Kidney glomerular epithelial cell (primary cell): ENCODE measurements around the gene PPP1R7.

Experiments used
- DNase-seq: peaks from one replicate; lab custom pipeline; 2025; lab: John Stamatoyannopoulos, UW

The PPP1R7 gene

DNA sequence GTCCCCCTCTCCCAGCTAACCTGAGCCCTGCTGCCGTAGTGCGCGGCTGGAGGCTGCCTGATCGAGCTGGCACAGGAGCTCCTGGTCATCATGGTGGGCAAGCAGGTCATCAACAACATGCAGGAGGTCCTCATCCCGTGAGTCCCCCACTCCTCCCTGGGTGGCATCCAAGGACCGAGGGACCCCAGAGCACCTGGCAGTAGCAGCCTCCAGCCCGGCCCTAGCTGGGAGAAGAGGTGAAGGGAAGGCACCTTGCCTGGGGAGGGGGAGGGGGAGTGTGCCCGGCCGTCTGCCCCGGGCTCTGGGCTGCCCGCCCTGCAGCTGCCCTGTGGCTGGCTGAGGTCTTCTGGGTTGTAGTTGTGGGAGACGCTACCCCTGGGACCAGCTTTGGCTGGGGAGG lies 64.5 kb downstream of the PPP1R7 start:
- no peak for DNase-seq

DNA sequence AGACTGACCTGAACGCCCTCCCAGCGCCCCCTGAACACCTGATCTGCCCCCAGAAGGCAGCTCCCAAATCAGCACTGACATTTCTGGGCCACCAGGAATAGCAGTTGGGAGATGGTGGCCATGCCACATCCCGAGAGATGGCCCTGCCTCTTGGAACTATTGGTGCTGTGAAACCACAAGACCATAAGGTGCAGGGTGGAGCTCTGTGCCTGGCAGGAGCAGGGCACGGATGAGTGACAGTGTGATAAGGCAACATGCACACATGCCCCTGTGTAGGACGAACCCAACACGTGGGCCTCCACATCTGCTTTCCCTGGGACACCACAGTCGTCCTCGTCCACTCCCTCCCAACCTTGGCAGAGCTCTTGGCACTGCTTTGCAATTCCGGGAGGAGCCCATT lies 65.2 kb downstream of the PPP1R7 start:
- no peak for DNase-seq

DNA sequence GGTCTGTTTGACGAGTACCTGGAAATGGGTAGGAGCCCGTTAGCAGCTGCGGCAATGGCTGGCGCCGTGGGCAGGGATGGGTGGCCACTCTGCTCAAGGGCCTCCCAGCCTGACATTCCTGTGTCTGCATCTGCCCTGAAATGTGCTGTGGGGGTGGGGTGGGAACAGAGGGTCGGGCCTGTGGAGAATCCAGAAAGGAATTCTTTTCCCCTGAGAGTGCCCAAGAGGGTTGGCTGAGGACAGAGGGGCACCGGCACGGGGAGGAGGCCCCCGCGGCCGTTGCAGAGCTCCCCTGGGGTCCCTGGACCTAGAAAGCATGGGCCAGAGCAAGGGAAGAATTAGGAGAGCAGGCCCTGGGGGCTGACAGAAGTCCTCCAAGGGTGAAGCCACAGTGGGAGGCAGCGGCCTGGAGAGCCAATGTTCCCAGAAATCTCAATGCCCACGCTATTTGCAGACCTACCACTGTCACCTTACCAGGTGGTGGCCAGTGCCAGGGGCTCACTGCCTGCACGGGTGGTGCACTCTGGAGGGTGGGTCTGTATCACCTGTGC lies 66.0 kb downstream of the PPP1R7 start:
- DNase-seq: no peak

DNA sequence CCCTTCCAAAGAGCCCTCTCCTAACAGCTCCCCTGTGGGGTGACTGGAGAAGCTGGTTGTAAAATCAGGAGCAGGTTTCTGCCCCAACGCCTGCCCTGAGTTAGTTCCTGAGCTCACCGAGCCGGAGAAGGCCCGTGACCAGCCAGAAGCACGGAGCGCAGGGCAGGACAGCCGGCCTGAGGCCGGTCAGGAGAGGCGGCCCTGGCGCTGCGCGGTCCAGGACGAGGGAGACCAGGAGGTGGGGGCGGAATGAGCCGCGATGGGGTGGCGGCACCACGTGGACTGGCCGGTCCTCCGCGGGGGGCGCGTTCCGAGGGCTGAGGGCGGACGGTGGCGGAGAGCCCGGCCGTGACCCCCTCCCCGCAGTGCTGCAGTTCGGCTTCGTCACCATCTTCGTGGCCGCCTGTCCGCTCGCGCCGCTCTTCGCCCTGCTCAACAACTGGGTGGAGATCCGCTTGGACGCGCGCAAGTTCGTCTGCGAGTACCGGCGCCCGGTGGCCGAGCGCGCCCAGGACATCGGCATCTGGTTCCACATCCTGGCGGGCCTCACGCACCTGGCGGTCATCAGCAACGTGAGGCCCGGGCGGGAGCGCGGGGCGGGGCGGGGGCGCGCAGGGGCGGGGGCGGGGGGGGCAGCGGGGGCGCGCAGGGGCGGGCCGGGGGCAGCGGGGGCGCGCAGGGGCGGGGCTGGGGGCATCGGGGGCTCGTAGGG lies 67.2 kb downstream of the PPP1R7 start:
- peak; percentile 53 for DNase-seq

DNA sequence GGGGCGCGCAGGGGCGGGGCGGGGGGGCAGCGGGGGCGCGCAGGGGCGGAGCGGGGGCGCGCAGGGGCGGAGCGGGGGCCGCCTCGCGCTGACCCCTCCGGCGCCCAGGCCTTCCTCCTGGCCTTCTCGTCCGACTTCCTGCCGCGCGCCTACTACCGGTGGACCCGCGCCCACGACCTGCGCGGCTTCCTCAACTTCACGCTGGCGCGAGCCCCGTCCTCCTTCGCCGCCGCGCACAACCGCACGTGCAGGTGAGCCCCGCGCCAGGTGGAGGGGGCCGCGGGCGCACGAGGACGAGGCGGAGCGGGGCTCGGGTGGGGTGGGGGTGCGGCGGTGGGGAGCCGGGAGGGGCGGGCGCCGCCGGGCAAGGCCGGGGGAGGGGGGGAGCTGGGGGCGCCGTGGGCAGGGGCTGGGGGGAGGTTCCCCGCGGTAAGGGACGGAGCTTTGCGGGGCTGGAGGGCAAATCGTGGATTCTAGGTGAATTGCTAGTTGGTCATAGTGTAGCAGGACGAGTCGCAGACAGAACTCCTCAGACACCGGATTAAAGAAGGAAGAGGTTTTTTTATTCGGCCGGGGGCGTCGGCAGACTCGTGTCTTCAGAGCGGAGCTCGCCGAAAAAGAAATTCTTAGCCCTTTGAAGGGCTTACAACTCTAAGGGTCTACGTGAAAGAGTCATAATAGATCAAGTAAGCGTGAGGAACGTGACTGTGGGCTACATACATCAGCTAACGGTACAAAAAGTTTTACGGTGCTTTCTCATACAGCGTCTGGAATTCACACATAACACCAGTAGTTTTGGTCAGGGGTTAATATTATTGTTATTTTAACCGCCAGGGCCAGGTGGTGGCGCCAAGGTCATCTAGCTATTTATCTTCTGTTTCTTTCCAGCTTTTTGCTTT lies 68.1 kb downstream of the PPP1R7 start:
- peak; percentile 7 for DNase-seq

DNA sequence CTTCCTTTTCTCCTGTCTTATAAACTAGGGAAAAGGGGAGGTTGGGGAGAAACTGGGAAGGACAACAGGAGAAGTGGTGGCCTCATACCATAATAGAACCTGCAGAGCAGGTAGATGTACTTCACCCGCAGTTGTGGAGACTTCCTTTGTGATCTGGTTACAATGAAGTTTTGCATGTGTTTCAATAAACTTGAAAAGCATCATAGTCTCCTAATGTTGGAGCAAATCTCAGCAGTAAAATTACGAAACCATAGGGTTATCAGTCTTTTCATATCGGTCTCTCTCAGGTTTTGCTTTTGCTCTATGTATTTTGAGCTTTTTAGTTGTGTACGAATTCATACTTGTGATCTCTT lies 68.7 kb downstream of the PPP1R7 start:
- no peak for DNase-seq

DNA sequence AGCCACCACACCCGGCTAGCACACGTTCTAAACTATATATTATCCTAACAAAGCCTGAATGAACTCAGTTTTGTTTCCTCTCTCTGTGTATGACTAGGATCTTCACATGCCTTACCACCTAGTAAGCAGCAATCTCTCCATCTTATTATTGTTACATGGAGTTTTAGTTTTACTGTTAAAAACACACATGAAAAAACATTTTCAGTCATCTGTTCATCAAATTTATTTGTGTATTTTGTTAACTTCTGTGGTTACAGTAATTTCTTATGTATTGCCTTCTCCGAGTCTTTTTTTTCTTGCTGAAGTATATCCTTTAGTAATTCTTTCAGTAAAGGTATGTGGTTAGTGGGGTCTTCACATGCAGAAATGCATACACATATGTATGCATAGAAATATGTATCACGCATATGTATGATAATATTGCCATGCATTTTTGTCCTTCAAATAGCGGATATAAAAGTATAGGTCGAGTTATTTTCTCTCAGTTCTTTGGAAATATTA lies 69.6 kb downstream of the PPP1R7 start:
- no peak for DNase-seq

DNA sequence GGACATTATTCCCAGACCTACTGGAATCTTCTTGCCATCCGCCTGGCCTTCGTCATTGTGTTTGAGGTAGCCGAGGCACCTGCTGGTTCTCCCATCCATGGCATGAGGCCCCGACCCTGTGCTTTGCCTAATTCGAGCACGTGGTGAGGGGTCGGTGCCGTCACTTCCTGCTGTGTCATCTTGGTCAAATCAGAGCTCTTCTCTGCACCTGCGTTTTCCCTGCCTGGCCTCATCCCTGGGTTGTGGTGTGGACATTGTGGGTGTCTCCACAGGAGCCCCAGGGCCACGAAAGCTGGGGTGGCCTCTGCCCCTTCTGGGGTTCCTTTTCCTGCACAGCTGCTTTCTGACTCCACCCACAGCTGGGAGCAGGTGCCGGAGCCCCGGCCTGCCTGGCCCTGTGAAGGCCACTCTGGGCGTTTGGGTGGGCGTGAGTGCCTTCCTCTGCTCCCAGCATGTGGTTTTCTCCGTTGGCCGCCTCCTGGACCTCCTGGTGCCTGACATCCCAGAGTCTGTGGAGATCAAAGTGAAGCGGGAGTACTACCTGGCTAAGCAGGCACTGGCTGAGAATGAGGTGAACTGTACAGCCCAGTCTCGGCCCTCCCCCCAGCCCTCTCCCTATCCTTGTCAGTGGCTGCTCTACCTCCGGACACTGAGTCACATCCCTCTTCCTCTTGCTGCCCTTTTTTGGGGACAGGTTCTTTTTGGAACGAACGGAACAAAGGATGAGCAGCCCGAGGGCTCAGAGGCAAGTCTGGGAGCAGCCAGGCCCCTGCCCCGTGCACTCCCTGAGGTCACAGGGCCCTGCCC lies 73.1 kb downstream of the PPP1R7 start:
- no peak for DNase-seq

DNA sequence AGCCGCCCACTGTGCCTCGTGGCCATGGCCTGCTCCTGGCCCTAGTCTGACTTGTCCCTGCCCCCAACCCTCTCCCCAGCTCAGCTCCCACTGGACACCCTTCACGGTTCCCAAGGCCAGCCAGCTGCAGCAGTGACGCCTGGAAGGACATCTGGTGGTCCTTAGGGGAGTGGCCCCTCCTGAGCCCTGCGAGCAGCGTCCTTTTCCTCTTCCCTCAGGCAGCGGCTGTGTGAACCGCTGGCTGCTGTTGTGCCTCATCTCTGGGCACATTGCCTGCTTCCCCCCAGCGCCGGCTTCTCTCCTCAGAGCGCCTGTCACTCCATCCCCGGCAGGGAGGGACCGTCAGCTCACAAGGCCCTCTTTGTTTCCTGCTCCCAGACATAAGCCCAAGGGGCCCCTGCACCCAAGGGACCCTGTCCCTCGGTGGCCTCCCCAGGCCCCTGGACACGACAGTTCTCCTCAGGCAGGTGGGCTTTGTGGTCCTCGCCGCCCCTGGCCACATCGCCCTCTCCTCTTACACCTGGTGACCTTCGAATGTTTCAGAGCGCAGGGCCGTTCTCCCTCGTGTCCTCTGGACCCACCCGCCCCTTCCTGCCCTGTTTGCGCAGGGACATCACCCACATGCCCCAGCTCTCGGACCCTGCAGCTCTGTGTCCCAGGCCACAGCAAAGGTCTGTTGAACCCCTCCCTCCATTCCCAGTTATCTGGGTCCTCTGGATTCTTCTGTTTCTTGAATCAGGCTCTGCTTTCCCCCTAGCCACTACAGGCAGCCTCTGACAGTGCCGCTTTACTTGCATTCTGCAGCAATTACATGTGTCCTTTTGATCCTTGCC lies 74.0 kb downstream of the PPP1R7 start:
- DNase-seq: no peak

DNA sequence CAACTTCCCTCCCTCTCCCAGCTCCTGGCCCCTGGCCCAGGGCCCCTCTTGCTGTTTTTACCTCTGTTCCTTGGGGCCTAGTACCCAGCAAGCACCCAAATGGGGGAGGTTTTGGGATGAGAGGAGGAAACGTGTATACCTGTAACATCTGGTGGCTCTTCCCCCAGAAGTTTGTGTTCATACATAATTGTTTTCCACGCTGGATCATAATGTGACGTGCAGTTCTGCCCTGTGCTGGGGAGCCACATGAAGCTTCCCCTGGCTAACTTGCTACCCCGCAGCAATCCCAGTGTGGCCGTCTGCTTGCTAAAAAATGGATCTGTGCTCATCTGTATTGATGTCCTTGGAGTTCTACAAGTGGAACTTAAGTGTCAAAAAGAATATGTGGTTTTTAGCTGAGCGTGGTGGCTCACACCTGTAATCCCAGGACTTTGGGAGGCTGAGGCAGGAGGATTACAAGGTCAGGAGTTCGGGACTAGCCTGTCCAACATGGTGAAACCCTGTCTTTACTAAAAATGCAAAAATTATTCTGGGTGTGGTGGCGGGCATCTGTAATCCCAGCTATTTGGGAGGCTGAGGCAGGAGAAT lies 74.7 kb downstream of the PPP1R7 start:
- no peak for DNase-seq

DNA sequence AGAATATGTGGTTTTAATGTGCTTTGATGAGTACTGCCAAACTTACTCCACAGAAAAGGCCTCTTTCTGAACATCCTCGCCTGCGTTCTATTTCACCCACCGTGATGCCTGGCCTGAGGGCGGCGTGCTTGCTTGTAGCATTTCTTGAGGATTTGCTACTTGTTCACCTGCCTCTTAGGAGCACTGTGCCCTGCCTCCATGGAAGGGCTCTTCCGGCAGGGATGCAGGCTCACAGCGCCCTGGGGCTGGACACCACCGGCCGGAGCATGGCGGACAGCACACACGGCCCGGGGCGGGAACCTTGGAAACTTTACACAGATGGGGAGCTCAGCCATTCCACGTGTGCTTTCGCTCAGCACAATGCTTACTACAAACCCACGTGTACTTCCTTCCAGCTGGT lies 75.3 kb downstream of the PPP1R7 start:
- DNase-seq: no peak

DNA sequence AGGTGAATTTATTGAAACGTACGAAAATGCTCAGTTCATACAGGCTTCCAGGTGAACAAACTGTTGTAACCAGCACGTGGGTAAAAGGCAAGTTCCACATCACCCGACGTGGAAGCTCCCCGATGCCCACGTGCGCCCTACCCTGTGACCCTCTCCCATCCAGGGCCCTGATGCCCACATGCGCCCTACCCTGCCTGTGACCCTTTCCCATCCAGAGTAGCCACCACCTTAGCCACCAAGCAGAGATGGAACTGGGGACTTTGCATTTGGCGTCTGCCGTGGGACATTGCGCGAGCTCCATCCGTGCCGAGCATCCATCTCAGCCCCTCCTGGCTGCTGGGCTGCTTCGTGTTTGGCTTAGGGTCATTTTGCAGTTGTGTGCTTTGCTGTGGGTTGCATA lies 75.7 kb downstream of the PPP1R7 start:
- DNase-seq: no peak

DNA sequence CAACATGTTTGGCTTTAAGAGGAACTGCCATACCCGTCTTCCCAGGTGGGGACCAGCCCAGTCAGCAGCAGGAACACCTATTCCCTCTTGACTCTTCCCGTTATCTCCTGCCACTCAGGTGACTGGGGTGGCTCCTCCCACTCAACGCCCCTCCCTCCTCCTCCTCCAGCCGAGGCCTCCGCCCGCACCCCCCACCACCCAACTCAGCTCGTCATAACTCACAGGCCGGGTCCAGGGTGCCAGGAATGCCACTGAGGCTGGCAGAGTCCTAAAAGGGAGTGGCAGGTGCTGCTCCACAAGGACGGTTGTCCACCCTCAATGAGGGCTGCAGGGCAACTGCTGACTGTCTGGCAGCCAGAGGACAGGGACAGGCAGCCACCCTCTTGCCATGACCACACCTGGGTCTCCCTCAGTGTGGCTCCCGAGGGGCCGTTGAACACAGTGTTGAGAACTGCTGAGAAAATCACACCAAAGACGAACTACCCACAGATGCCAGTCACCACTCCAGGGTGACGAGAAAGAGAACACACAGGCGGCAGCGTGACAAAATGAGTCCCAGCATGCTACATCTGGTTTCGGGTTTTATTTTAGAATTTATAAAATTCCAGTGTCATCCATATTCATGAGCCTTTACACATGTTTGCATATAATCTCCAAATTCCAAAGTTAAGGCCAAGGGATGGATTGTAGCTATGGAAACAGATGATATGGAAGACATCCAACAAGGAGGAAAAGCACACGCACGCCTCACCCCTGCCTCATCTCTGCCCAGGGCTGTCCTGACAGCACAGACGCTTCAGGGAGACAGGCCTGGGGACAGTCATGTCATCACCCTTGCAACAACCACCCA lies 76.7 kb downstream of the PPP1R7 start:
- no peak for DNase-seq

DNA sequence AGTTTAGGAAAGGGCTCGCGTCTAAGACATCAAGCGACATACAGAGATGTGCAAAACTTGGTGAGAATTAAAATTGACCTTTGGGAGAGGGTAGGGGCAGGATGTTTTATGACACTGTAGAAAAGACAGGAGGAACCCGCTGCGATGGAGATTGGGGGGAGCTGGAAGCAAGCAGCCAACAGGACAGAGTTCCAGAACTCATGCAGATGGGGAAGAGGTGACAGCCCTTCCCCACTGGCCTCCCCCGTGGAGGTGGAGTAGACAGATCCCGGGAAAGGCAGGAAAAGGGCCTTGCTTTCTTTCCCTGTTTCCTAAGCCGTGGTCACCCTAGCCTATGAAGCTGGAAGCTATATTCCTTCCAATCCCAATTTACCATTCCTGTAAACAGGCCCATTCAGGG lies 77.3 kb downstream of the PPP1R7 start:
- no peak for DNase-seq

DNA sequence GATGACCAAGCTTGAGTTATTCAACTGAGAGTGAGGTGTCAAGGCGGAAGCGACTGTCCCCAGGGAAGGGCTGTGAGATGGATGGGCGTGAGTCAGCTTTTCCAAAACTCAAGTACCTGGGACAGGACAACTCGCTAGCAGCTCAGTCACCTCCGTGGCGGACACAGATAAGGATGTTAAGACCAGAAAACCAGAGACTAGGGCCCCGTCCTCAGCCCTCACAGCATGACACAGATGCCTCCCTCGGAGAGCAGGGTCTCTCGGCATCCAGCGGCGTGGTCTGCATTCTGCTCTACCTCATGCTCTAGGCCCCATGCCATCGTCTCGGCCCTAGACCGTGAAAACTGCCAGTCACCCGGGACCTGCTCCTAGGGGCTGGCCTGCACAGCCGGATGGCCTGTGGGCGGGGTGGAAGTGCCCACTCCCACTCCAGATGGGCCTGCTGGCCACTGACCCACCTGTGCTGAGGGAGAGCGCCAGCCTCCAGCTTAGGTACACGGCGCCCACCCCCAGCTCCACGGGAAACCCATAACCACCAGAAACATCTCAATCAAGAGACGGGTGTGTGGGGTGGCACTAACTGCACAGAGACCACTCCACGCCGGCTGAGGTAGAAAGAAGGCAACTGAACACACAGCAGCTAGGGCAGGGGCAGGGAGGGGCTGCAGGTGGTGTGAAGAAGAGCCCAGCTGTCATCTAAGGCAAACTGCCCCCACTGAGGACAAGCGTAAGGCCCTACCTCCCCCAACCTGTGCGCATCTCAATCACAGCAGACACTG lies 78.0 kb downstream of the PPP1R7 start:
- no peak for DNase-seq

DNA sequence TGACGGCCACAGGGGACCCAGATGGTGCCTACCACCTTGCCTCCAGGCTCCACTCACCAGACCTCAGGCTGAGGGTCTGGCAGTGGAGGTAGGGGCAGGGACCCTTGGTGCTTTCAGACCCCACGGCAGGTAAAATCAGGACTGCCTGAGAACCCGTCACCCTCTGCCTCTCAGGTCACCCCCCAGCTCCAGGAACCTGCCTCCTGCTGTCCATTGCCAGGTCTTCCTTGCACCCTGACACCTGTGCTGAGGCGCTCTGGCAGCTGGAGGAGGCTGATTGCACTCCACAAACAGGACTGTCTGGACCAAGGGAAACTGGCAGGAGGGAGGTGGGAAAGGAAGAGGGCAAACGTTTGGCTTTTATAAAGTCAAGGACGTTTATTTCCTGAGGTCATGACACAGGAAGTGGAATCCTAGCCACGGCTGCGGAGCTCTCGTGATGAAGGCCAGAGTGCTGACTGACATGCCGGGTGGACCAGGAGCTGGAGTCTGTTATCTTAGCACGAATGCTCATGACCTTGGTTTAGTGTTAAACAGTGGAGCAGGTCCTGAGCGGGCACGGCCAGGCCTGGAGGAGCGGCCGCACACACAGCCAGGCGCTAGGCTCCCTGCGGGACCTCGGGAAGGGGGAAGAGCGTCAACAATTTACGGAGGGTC lies 78.7 kb downstream of the PPP1R7 start:
- DNase-seq: no peak

DNA sequence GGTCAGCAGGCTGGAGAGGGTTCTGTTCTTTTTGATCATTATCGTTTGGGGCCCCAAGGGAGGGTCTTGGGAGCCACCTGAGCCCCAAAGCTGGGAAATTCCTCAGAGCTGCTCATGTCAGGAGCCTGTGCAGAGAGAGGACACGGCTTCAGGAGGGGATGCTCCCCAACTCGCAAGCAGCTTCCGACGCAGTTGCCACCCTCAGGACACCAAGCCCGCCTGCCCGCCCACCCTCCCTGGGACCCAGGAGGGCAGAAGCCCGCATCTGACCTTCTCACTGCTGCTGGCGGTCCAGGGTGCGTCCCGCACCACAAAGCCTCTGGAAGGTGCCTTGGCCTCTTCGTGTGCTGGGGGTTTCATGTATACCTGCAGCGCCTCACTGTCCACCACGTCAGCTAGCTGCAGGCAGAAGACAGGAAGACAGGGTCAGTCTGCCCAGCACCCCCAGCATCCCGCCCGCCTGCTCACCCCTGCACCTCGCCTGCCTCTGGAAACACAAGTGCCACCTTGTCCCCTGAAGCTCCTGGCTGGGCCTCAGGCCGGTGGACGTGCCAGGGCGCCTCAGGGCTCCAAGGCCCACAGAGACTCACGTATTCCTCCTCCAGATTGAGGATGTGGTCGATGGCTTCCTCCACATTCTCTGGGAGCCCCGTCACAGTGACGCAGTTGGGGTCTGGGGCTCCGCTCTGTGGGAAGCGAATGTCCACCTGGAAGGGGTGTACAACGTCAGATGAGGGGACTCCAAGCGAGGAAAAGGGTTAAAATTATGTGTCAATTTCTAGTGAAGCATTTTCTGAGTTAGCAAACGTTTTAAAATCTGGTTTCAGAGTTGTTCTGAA lies 79.5 kb downstream of the PPP1R7 start:
- no peak for DNase-seq

DNA sequence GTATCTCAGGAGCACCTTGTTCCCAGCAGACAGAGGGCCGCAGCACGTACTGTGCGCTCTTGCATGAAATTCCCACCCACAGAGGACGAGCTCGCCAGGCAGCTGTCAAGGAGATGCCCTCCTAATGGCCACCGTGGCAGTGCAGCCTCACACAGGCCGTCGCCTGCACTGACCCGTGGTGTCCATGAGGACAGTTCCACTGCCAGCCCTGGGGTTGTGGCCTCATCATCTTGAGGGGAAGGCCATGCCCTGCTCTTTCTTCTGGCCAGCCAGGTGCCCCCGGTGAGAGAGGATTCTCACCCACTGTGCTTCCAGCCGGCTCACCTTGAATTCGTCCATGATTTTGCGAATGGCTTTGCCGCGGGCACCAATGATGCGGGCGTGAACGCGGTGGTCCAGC lies 80.2 kb downstream of the PPP1R7 start:
- DNase-seq: no peak
